ENCODE measurements around the gene ERFE. TPM values are rescaled to one million over a fixed set of nuclear protein-coding genes. Genes with fewer than 3 reads are reported as not detected.

The ERFE gene
- total and polyA plus RNA-seq, 9 of the 15 experiments (the other 6 are each of a cell fraction or from before 2014, with no cell fraction given): 0.55 to 8.2 (median 3.7) TPM

DNA sequence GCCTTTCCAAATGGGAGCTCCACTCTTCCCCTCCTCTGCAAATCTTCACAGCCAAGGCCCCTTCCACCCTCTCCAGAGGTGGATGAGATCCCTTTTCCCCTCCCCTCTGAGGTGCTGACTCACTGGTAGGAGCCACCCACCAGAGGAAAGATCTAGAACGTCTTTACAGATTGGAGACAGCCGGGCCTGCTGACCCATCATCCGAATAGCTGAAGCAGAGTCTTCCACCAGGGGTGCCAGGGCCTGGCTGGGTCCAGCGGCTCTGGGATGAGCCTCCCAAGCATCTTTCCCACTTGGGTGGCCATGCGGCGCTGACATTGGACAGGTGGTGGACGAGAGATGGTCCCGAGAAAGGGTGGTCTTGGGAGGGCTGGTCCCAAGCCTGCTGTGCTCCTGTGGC is 9.0 kb downstream of the ERFE start (continued):
- TF ChIP-seq, protein P1, sequence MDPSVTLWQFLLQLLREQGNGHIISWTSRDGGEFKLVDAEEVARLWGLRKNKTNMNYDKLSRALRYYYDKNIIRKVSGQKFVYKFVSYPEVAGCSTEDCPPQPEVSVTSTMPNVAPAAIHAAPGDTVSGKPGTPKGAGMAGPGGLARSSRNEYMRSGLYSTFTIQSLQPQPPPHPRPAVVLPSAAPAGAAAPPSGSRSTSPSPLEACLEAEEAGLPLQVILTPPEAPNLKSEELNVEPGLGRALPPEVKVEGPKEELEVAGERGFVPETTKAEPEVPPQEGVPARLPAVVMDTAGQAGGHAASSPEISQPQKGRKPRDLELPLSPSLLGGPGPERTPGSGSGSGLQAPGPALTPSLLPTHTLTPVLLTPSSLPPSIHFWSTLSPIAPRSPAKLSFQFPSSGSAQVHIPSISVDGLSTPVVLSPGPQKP (CRISPR knock-in tag; IDR thresholded peaks at IDR 0.05): no peak
- TF ChIP-seq ZNF384 (IDR thresholded peaks at IDR 0.05; ENCODE audit: low read depth, low read length) (no peak), NR3C1 (CRISPR knock-in tag; IDR thresholded peaks at IDR 0.05) (no peak), ARID1B (IDR thresholded peaks at IDR 0.05) (peak; percentile 22; the same call in 1 of the 2 replicates), MAFK (IDR thresholded peaks at IDR 0.05; ENCODE audit: low read length) (peak; percentile 47; the same call in 1 of the 2 replicates), XRCC5 (IDR thresholded peaks at IDR 0.05; ENCODE audit: low read depth, low read length) (no peak), FOSL1 (tag; conservative IDR thresholded peaks at IDR 0.05) (0 out of 2 replicates have a peak, but pooled peaks have one; percentile 27), KDM2B (CRISPR knock-in tag; IDR thresholded peaks at IDR 0.05) (no peak), TCF7L2 (IDR thresholded peaks at IDR 0.05; ENCODE audit: low read depth, low read length) (no peak), ZNF584 (CRISPR knock-in tag; IDR thresholded peaks at IDR 0.05; ENCODE audit: low read depth) (no peak), ATF1 (CRISPR knock-in tag; IDR thresholded peaks at IDR 0.05) (no peak), ATF1 (tag; IDR thresholded peaks at IDR 0.05) (no peak), CBFA2T3 (IDR thresholded peaks at IDR 0.05) (no peak), NUFIP1 (IDR thresholded peaks at IDR 0.05; ENCODE audit: partially characterized antibody) (no peak), ETV6 (IDR thresholded peaks at IDR 0.05; ENCODE audit: borderline replicate concordance in 1 of 2, low read depth in 2 of 2, low read length in 1 of 2) (no peak), ETV6 (CRISPR knock-in tag; IDR thresholded peaks at IDR 0.05; ENCODE audit: borderline replicate concordance) (no peak), ARID2 (IDR thresholded peaks at IDR 0.05) (no peak), HCFC1 (IDR thresholded peaks at IDR 0.05; ENCODE audit: low read depth, low read length) (no peak), DPF2 (IDR thresholded peaks at IDR 0.05) (0 out of 2 replicates have a peak, but pooled peaks have one; percentile 16), ZBTB7A (IDR thresholded peaks at IDR 0.05; ENCODE audit: borderline replicate concordance, control insufficient read depth, low read depth, low read length) (no peak)
- TF ChIP-seq, protein P2, sequence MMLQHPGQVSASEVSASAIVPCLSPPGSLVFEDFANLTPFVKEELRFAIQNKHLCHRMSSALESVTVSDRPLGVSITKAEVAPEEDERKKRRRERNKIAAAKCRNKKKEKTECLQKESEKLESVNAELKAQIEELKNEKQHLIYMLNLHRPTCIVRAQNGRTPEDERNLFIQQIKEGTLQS (IDR thresholded peaks at IDR 0.05): peak; percentile 41; the same call in 1 of the 2 replicates
- TF ChIP-seq, protein P2 (CRISPR knock-in tag; conservative IDR thresholded peaks at IDR 0.05): no peak
- TF ChIP-seq, protein P3, sequence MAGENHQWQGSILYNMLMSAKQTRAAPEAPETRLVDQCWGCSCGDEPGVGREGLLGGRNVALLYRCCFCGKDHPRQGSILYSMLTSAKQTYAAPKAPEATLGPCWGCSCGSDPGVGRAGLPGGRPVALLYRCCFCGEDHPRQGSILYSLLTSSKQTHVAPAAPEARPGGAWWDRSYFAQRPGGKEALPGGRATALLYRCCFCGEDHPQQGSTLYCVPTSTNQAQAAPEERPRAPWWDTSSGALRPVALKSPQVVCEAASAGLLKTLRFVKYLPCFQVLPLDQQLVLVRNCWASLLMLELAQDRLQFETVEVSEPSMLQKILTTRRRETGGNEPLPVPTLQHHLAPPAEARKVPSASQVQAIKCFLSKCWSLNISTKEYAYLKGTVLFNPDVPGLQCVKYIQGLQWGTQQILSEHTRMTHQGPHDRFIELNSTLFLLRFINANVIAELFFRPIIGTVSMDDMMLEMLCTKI (IDR thresholded peaks at IDR 0.05; ENCODE audit: partially characterized antibody): no peak
- TF ChIP-seq, protein P4, sequence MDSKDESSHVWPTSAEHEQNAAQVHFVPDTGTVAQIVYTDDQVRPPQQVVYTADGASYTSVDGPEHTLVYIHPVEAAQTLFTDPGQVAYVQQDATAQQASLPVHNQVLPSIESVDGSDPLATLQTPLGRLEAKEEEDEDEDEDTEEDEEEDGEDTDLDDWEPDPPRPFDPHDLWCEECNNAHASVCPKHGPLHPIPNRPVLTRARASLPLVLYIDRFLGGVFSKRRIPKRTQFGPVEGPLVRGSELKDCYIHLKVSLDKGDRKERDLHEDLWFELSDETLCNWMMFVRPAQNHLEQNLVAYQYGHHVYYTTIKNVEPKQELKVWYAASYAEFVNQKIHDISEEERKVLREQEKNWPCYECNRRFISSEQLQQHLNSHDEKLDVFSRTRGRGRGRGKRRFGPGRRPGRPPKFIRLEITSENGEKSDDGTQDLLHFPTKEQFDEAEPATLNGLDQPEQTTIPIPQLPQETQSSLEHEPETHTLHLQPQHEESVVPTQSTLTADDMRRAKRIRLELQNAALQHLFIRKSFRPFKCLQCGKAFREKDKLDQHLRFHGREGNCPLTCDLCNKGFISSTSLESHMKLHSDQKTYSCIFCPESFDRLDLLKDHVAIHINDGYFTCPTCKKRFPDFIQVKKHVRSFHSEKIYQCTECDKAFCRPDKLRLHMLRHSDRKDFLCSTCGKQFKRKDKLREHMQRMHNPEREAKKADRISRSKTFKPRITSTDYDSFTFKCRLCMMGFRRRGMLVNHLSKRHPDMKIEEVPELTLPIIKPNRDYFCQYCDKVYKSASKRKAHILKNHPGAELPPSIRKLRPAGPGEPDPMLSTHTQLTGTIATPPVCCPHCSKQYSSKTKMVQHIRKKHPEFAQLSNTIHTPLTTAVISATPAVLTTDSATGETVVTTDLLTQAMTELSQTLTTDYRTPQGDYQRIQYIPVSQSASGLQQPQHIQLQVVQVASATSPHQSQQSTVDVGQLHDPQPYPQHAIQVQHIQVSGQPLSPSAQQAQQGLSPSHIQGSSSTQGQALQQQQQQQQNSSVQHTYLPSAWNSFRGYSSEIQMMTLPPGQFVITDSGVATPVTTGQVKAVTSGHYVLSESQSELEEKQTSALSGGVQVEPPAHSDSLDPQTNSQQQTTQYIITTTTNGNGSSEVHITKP (IDR thresholded peaks at IDR 0.05; ENCODE audit: partially characterized antibody): peak; percentile 33

Data from K562 (cell line).